ENCODE data around the gene SLC25A21.

SLC25A21 gene

GRCh38 chr14:36658123-36659009 lies 514.0 kb downstream of the SLC25A21 start:
- DNase-seq, result no peak

- DNase-seq, result no peak
These were observed 514.8 kb downstream of the SLC25A21 start for GRCh38 chr14:36657399-36658122.

- DNase-seq, result no peak
These were observed 515.6 kb downstream of the SLC25A21 start for GRCh38 chr14:36656687-36657398.

GRCh38 chr14:36655963-36656686 lies 516.3 kb downstream of the SLC25A21 start:
- DNase-seq, result no peak

- DNase-seq, result no peak
These were observed 516.8 kb downstream of the SLC25A21 start for GRCh38 chr14:36655571-36655962.

- no peak for DNase-seq
These were observed 517.5 kb downstream of the SLC25A21 start for GRCh38 chr14:36654794-36655381.

GRCh38 chr14:36653962-36654793 lies 518.2 kb downstream of the SLC25A21 start:
- no peak for DNase-seq

- DNase-seq, result no peak
These were observed 519.0 kb downstream of the SLC25A21 start for GRCh38 chr14:36653413-36653812.

GRCh38 chr14:36652542-36653201 lies 519.7 kb downstream of the SLC25A21 start:
- DNase-seq, result no peak

- no peak for DNase-seq
These were observed 522.3 kb downstream of the SLC25A21 start for GRCh38 chr14:36649872-36650650.

GRCh38 chr14:36647824-36648753 lies 524.3 kb downstream of the SLC25A21 start:
- peak; percentile 6 to 52 for DNase-seq

- DNase-seq, result no peak
These were observed 525.0 kb downstream of the SLC25A21 start for GRCh38 chr14:36647417-36647823.

GRCh38 chr14:36646664-36647416 lies 525.6 kb downstream of the SLC25A21 start:
- no peak for DNase-seq

- DNase-seq, result no peak
These were observed 538.8 kb downstream of the SLC25A21 start for GRCh38 chr14:36633580-36633979.
